ENCODE measurements around the gene CD82.

CD82 gene

GRCh38 chr11:44577231-44577830, 11.9 kb downstream of the CD82 start:
- no peak for DNase-seq

GRCh38 chr11:44578279-44578678, 12.8 kb downstream of the CD82 start:
- DNase-seq, result no peak

GRCh38 chr11:44579302-44579761, 13.9 kb downstream of the CD82 start:
- no peak for DNase-seq

GRCh38 chr11:44580701-44581100, 15.2 kb downstream of the CD82 start:
- no peak for DNase-seq

GRCh38 chr11:44581246-44581645, 15.8 kb downstream of the CD82 start:
- DNase-seq, result no peak

GRCh38 chr11:44582641-44583352, 17.3 kb downstream of the CD82 start:
- DNase-seq, result no peak

GRCh38 chr11:44583353-44583669, 17.8 kb downstream of the CD82 start:
- no peak for DNase-seq

GRCh38 chr11:44585421-44585820, 20.0 kb downstream of the CD82 start:
- no peak for DNase-seq

GRCh38 chr11:44589301-44589700, 23.8 kb downstream of the CD82 start:
- DNase-seq, result no peak

GRCh38 chr11:44590769-44591168, 25.3 kb downstream of the CD82 start:
- DNase-seq, result no peak

- DNase-seq, result no peak
Measured at GRCh38 chr11:44591557-44591956, 26.1 kb downstream of the CD82 start.

GRCh38 chr11:44592125-44592940, 26.9 kb downstream of the CD82 start:
- no peak for DNase-seq

- no peak for DNase-seq
Measured at GRCh38 chr11:44593251-44593650, 27.8 kb downstream of the CD82 start.

GRCh38 chr11:44595006-44595405, 29.5 kb downstream of the CD82 start:
- DNase-seq, result no peak

GRCh38 chr11:44595964-44596381, 30.5 kb downstream of the CD82 start:
- DNase-seq, result no peak

GRCh38 chr11:44596525-44597276, 31.2 kb downstream of the CD82 start:
- DNase-seq, result peak; percentile 62

GRCh38 chr11:44597358-44598012, 32.0 kb downstream of the CD82 start:
- no peak for DNase-seq

GRCh38 chr11:44598831-44599230, 33.4 kb downstream of the CD82 start:
- DNase-seq, result no peak

GRCh38 chr11:44600261-44600660, 34.8 kb downstream of the CD82 start:
- no peak for DNase-seq

- DNase-seq, result no peak
Measured at GRCh38 chr11:44600839-44601383, 35.4 kb downstream of the CD82 start.

- DNase-seq, result no peak
Measured at GRCh38 chr11:44601471-44602370, 36.3 kb downstream of the CD82 start.

Data from activated T-cell treated with anti-CD3 and anti-CD28 coated beads, Interleukin-2, amount 50 U/mL, for 1 hour (primary cell).